Uterus (tissue), 4 donors: ENCODE results near the gene MRPL21. TPM values are rescaled to one million over a fixed set of nuclear protein-coding genes. Genes with fewer than 3 reads are reported as not detected.

Experiments used
- DNase-seq, 2 donors: peaks; one replicate each; pipeline ENCODE4 v3.0.0-alpha.2; 2019 to 2020
- H3K27ac ChIP-seq, 2 donors: fragments of 200-600 bp; sonication (generic); 1 replicate in 1 of 2; 2 replicates in 1 of 2; pipeline ENCODE4 v1.5.1; 2016 to 2018
- H3K27me3 ChIP-seq, 2 donors: fragments of 200-600 bp; sonication (generic); one replicate each; pipeline ENCODE4 v1.5.1; 2018 to 2019; ENCODE audit warnings: control low read depth in 1 of 2
- H3K36me3 ChIP-seq, 2 donors: fragments of 200-600 bp; sonication (generic); one replicate each; pipeline ENCODE4 v1.5.1; 2019; ENCODE audit warnings: control low read depth in 1 of 2
- H3K4me1 ChIP-seq, 2 donors: fragments of 200-600 bp; sonication (generic); one replicate each; pipeline ENCODE4 v1.5.1; 2018 to 2019; ENCODE audit warnings: control low read depth in 1 of 2
- H3K4me3 ChIP-seq, 2 donors: fragments of 200-600 bp; sonication (generic); 1 replicate in 1 of 2; 2 replicates in 1 of 2; pipeline ENCODE4 v1.5.1; 2018 to 2019; ENCODE audit warnings: mild to moderate bottlenecking in 1 of 2
- H3K9me3 ChIP-seq, 2 donors: fragments of 200-600 bp; sonication (generic); one replicate each; pipeline ENCODE4 v1.5.1; 2019; ENCODE audit warnings: control low read depth in 1 of 2
- POLR2A ChIP-seq, 2 donors: fragments of 450-650 bp; IDR thresholded peaks; one replicate each; pipeline ENCODE4 v1.6.1; 2016; ENCODE audit warnings: antibody characterized with exemption in 2 of 2, mild to moderate bottlenecking in 1 of 2, moderate library complexity in 1 of 2
- intact Hi-C: fragments of 100-400 bp; cut with DNase I; formaldehyde crosslinking; loops from one replicate; pipeline ENCODE4 v1.15.1; 2023; ENCODE audit warnings: low total_unique reads
- total RNA-seq, 4 donors: library from RNA; depleted of rRNA in 3 of 4; stranded (reverse); fragments of >200 nt in 3 of 4; gene quantifications; one replicate each; pipeline versions ENCODE4 v1.1.0 to v1.2.4, GENCODE V29; 2014 to 2023
- TF ChIP-seq, protein P1 (sequence below), 4 experiments: fragments of 200-600 bp in 2 of 4; fragments of 450-650 bp in 2 of 4; sonication (generic) in 2 of 4; IDR thresholded peaks; one replicate each; pipeline ENCODE4 v1.5.1; 2016 to 2019; ENCODE audit warnings: antibody characterized with exemption in 4 of 4, mild to moderate bottlenecking in 2 of 4, moderate library complexity in 1 of 4
- donor health status: DM: yes; HTN: yes; CAD: no.

MRPL21 gene
- total RNA-seq, 4 donors from 2014 or later = 29.2 to 52.7 (median 36.9) TPM

DNA sequence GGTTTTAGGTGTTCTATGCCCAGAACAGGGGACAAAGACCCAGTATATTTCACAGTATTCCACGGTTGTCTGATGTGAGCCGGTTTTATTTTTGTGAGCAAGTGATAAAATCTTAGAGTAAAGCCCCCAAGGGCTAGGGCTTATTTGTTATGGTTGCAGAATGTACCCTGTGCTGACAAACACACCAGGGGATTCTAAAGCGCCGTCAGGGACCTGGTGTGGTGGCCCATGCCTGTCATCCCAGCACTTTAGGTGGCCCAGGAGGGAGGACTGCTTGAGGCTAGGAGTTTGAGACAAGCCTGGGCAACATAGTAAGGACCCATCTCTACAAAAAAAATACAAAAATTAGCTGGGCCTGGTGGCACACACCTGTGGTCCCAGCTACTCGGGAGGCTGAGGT, 22.8 kb downstream of the MRPL21 start:
- no peaks in the 10 kb centered on the region for H3K27me3 ChIP-seq
- intact Hi-C loops = no loop called here
- H3K27ac ChIP-seq = no peak overlapping the region
- H3K4me3 ChIP-seq = no peak overlapping the region
- no peaks in the 10 kb centered on the region for H3K4me1 ChIP-seq
- no peaks in the 10 kb centered on the region for H3K36me3 ChIP-seq
- DNase-seq = no peak
- no peak for TF ChIP-seq POLR2A (IDR thresholded peaks at IDR 0.05)
- TF ChIP-seq, protein P1, sequence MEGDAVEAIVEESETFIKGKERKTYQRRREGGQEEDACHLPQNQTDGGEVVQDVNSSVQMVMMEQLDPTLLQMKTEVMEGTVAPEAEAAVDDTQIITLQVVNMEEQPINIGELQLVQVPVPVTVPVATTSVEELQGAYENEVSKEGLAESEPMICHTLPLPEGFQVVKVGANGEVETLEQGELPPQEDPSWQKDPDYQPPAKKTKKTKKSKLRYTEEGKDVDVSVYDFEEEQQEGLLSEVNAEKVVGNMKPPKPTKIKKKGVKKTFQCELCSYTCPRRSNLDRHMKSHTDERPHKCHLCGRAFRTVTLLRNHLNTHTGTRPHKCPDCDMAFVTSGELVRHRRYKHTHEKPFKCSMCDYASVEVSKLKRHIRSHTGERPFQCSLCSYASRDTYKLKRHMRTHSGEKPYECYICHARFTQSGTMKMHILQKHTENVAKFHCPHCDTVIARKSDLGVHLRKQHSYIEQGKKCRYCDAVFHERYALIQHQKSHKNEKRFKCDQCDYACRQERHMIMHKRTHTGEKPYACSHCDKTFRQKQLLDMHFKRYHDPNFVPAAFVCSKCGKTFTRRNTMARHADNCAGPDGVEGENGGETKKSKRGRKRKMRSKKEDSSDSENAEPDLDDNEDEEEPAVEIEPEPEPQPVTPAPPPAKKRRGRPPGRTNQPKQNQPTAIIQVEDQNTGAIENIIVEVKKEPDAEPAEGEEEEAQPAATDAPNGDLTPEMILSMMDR (IDR thresholded peaks at IDR 0.05) = no peak
- H3K9me3 ChIP-seq = no peaks in the 10 kb centered on the region

DNA sequence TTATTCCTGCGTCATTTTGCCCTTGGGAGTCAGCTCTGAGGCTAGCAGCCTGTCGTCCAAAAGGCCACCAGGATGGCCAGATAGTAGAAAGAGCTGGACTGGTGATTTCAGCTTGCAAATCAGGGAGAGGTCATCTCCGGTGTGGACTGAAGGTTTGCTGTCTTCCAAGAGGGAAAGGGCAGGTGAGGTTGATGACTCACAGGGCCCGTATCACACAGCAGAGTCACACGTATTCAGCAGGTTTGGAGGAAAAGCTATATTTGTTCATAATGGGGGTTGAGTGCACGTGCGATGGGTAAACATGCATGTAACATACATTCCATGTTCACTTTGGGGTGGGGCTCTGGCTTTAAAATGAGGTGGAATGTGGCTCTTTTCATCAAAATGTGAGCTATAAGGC, 25.6 kb downstream of the MRPL21 start:
- no peak for DNase-seq
- H3K36me3 ChIP-seq = no peaks in the 10 kb centered on the region
- intact Hi-C loops = no loop called here
- no peaks in the 10 kb centered on the region for H3K9me3 ChIP-seq
- no peaks in the 10 kb centered on the region for H3K4me1 ChIP-seq
- H3K27me3 ChIP-seq = no peaks in the 10 kb centered on the region
- TF ChIP-seq POLR2A (IDR thresholded peaks at IDR 0.05) = no peak
- TF ChIP-seq, protein P1 (IDR thresholded peaks at IDR 0.05) = no peak
- no peak overlapping the region for H3K4me3 ChIP-seq
- no peak overlapping the region for H3K27ac ChIP-seq

DNA sequence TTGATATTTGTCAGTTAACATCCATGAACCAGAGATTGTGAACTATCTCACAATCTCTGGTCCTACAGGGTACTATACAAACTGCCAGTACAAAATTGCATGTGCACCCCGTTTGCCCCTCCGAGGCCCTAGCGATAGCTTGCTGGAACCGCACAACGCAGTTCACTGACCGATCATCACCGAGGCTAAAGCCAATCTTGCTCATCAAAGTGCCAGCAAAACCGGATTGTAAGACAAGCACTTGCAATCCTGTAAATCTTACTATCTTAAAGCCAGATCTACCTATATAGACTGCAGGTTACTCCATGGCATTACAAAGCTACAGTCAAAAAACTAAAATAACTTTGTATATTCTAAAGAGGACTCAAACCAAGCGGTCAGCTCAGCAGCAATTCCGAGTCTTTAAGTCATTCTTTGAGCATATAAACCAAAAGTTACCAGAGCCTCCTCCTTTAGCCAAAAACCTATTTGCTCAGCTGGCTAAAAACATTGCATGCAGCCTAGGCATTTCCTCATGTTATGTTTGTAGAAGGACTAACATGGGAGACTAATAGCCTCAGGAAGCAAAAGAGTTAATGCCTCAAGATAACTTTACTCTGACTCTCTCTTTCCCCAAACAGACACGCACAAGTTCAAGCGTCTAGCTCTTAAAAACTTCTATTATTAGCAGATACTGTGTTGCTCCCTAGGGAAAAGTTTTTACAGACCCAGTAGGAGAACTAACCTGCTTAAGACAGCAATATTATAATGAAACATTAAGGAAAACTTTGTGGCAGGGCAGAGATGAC, 31.2 kb downstream of the MRPL21 start:
- Histone ChIP-seq H3K36me3 (no peaks in the 10 kb centered on the region), H3K9me3 (no peaks in the 10 kb centered on the region), H3K4me1 (no peaks in the 10 kb centered on the region), H3K27ac (no peak overlapping the region), H3K27me3 (no peaks in the 10 kb centered on the region), H3K4me3 (no peak overlapping the region)
- TF ChIP-seq, protein P1 (IDR thresholded peaks at IDR 0.05) = no peak
- TF ChIP-seq POLR2A (IDR thresholded peaks at IDR 0.05) = no peak
- intact Hi-C loops = no loop called here
- no peak for DNase-seq

DNA sequence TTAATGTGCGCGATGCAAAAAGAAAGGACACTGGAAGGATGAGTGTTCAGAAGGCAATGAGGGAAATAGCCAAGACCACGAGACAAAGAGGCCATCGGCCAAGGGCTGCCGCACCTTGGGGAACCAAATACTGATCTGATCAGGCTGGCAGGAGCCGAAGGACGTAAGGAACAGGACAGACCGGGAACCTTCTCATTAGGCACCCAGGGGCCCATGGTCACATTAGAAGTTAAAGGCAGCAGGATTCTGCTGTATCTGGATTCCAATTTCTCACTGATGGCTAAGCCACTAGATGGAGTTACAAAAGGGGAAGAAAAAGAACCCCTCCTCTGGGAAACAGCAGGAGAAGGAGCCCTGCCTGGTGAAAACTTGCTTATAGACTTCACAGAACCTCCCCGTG, 33.2 kb downstream of the MRPL21 start:
- H3K4me3 ChIP-seq = peak overlapping the region; percentile 33 to 41
- DNase-seq = no peak
- H3K4me1 ChIP-seq = no peaks in the 10 kb centered on the region
- intact Hi-C loops = no loop called here
- no peaks in the 10 kb centered on the region for H3K36me3 ChIP-seq
- H3K27ac ChIP-seq = peak overlapping the region; percentile 31 to 57
- no peaks in the 10 kb centered on the region for H3K27me3 ChIP-seq
- H3K9me3 ChIP-seq = no peaks in the 10 kb centered on the region
- TF ChIP-seq POLR2A (IDR thresholded peaks at IDR 0.05) = no peak
- TF ChIP-seq, protein P1 (IDR thresholded peaks at IDR 0.05) = peak in 1 of 4 experiments; percentile 16

DNA sequence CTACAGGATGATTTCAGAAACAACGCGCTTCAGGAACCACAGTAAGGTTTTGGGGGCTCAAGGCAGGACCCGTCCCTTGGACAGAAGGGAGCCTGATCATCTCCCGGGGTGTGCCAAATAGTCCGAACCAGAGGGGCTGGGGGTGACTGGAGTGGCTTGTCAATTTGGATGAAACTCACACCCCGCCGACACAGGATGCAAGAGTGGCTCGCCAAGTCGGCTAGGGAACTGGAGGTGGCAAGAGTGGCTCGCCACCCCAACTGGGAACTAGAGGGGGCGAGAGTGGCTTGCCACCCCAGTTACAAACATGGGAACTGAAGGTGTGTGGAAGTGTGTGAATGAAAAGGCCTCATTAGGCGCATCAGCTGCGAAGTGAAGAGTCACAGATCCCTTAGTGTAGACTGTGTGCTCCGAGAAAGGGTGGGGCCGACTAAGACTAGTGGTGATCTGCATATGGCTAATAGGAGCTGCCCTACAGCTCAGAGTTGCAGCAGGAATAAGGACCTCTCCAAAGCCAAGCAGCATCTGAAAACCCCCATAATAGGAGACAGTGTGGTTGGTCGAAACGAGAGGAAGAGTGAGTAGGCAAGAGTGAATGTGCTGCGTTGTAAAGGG, 35.3 kb downstream of the MRPL21 start:
- Histone ChIP-seq H3K9me3 (no peaks in the 10 kb centered on the region), H3K27ac (no peak overlapping the region), H3K27me3 (no peaks in the 10 kb centered on the region), H3K4me1 (no peaks in the 10 kb centered on the region), H3K36me3 (no peaks in the 10 kb centered on the region), H3K4me3 (no peak overlapping the region)
- intact Hi-C loops = no loop called here
- TF ChIP-seq, protein P1 (IDR thresholded peaks at IDR 0.05) = no peak
- DNase-seq = no peak
